Suprapubic skin (tissue), 3 donors: ENCODE measurements around the gene TCAP.

Experiments
- POLR2A ChIP-seq, 2 donors: fragments of 450-650 bp; IDR thresholded peaks; one replicate each; pipeline ENCODE4 v1.6.1; 2017; ENCODE audit warnings: antibody characterized with exemption in 2 of 2, mild to moderate bottlenecking in 2 of 2, moderate library complexity in 2 of 2
- TF ChIP-seq, protein P1 (sequence below), 2 donors: fragments of 200-600 bp in 1 of 2; fragments of 450-650 bp in 1 of 2; sonication (generic) in 1 of 2; IDR thresholded peaks; one replicate each; pipeline ENCODE4 v1.5.1; 2016 to 2019; ENCODE audit warnings: antibody characterized with exemption in 2 of 2, mild to moderate bottlenecking in 1 of 2, moderate library complexity in 1 of 2

DNA sequence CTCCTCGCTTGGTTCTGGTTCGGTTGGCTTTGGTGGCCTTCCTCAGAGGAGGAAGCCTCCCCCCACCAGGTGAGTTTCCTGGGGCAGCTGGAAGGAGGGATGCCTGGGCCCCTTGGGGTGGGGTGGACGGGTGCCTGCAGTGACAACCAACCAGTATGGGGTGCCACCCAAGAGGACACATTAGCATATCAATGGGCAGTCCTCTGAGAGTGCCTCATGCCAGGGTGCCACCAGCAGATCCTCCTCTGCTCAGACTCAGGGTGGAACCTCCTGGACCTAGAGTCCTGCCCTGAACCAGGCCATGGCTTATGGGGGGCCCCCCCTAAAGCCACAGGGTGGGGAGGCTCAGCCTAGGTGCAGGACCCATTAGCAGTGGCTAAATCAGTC, 35.7 kb upstream of the TCAP start:
- TF ChIP-seq, protein P1, sequence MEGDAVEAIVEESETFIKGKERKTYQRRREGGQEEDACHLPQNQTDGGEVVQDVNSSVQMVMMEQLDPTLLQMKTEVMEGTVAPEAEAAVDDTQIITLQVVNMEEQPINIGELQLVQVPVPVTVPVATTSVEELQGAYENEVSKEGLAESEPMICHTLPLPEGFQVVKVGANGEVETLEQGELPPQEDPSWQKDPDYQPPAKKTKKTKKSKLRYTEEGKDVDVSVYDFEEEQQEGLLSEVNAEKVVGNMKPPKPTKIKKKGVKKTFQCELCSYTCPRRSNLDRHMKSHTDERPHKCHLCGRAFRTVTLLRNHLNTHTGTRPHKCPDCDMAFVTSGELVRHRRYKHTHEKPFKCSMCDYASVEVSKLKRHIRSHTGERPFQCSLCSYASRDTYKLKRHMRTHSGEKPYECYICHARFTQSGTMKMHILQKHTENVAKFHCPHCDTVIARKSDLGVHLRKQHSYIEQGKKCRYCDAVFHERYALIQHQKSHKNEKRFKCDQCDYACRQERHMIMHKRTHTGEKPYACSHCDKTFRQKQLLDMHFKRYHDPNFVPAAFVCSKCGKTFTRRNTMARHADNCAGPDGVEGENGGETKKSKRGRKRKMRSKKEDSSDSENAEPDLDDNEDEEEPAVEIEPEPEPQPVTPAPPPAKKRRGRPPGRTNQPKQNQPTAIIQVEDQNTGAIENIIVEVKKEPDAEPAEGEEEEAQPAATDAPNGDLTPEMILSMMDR (IDR thresholded peaks at IDR 0.05), result no peak
- no peak for TF ChIP-seq POLR2A (IDR thresholded peaks at IDR 0.05)
